IPS DF 6.9 (cell line): ENCODE measurements around the gene TNFAIP8L3.
A peak's percentile ranks its signal among the peaks of the same experiment; 100 is the strongest.
"Not testable (repeated sequence)": the region's sequence is repeated elsewhere in the genome, so short reads cannot be mapped to it uniquely, and the experiment has no call there.

ENCODE experiments used
- DNase-seq: peaks from one replicate; pipeline ENCODE4 v3.0.0-alpha.2; 2013; ENCODE audit warnings: low read depth, low spot score
- H3K27ac ChIP-seq: one replicate; pipeline ENCODE4 v1.5.1; 2013; ENCODE audit warnings: low read length, control low read depth
- H3K27me3 ChIP-seq: 2 replicates; pipeline ENCODE4 v1.6.1; 2013; ENCODE audit warnings: mild to moderate bottlenecking, low read length; ENCODE audit not compliant: control insufficient read depth, insufficient read depth
- H3K36me3 ChIP-seq: 2 replicates; pipeline ENCODE4 v1.6.1; 2013; ENCODE audit warnings: low read length; ENCODE audit not compliant: control insufficient read depth, insufficient read depth
- H3K4me1 ChIP-seq: 2 replicates; pipeline ENCODE4 v1.6.1; 2013; ENCODE audit warnings: low read length; ENCODE audit not compliant: control insufficient read depth, insufficient read depth
- H3K4me3 ChIP-seq: 2 replicates; pipeline ENCODE4 v1.5.1; 2013; ENCODE audit warnings: mild to moderate bottlenecking, low read length
- H3K9me3 ChIP-seq: 2 replicates; pipeline ENCODE4 v1.6.1; 2013; ENCODE audit warnings: low read length, inconsistent platforms; ENCODE audit not compliant: control insufficient read depth, insufficient read depth
- WGBS: extraction: QIAGEN DNeasy Blood & Tissue Kit; methylation state at CpG from one replicate; pipeline ENCODE4 v1.1.7; 2013; ENCODE audit warnings: mixed read lengths, missing lambda C conversion rate; ENCODE audit not compliant: insufficient read length, insufficient coverage; 5-methylcytosine and 5-hydroxymethylcytosine counted together

TNFAIP8L3 gene

GRCh38 chr15:51132384-51133139 lies 37.9 kb upstream of the TNFAIP8L3 start:
- Histone ChIP-seq H3K4me3 (no peak overlapping the region), H3K27me3 (no peaks in the 10 kb centered on the region), H3K27ac (no peak overlapping the region), H3K36me3 (no peaks in the 10 kb centered on the region), H3K4me1 (no peaks in the 10 kb centered on the region), H3K9me3 (no peaks in the 10 kb centered on the region)
- no CpG with 5 or more reads among the region's 6 CpGs for WGBS
- DNase-seq: peak; percentile 33

- H3K27ac ChIP-seq: no peak overlapping the region
- H3K9me3 ChIP-seq: no peaks in the 10 kb centered on the region
- DNase-seq: no peak
- no peak overlapping the region for H3K4me3 ChIP-seq
- no CpG with 5 or more reads among the region's 4 CpGs for WGBS
- H3K36me3 ChIP-seq: no peaks in the 10 kb centered on the region
- H3K27me3 ChIP-seq: no peaks in the 10 kb centered on the region
- H3K4me1 ChIP-seq: no peaks in the 10 kb centered on the region
Measured at GRCh38 chr15:51131596-51132290, 37.0 kb upstream of the TNFAIP8L3 start.

- DNase-seq: no peak
- no CpG with 5 or more reads among the region's 1 CpG for WGBS
- H3K27ac ChIP-seq: no peak overlapping the region
- H3K4me1 ChIP-seq: no peaks in the 10 kb centered on the region
- no peak overlapping the region for H3K4me3 ChIP-seq
- H3K36me3 ChIP-seq: no peaks in the 10 kb centered on the region
- H3K9me3 ChIP-seq: no peaks in the 10 kb centered on the region
- no peaks in the 10 kb centered on the region for H3K27me3 ChIP-seq
Measured at GRCh38 chr15:51130344-51130743, 35.6 kb upstream of the TNFAIP8L3 start.

GRCh38 chr15:51129535-51130188 lies 35.0 kb upstream of the TNFAIP8L3 start:
- no peak for DNase-seq

GRCh38 chr15:51128701-51129100 lies 34.0 kb upstream of the TNFAIP8L3 start:
- H3K27ac ChIP-seq: no peak overlapping the region
- DNase-seq: no peak
- no CpG with 5 or more reads among the region's 2 CpGs for WGBS
- H3K4me1 ChIP-seq: no peaks in the 10 kb centered on the region
- H3K9me3 ChIP-seq: no peaks in the 10 kb centered on the region
- H3K4me3 ChIP-seq: no peak overlapping the region
- H3K27me3 ChIP-seq: no peaks in the 10 kb centered on the region
- H3K36me3 ChIP-seq: no peaks in the 10 kb centered on the region

More at GRCh38 chr15:51129535-51130188, 35.0 kb upstream of the TNFAIP8L3 start:
- WGBS: no CpG with 5 or more reads among the region's 5 CpGs
- Histone ChIP-seq H3K4me3 (no peak overlapping the region), H3K27me3 (no peaks in the 10 kb centered on the region), H3K27ac (no peak overlapping the region), H3K9me3 (no peaks in the 10 kb centered on the region), H3K4me1 (no peaks in the 10 kb centered on the region), H3K36me3 (no peaks in the 10 kb centered on the region)

- DNase-seq: no peak
- no CpG with 5 or more reads among the region's 3 CpGs for WGBS
- Histone ChIP-seq H3K9me3 (no peaks in the 10 kb centered on the region), H3K27me3 (no peaks in the 10 kb centered on the region), H3K4me3 (no peak overlapping the region), H3K4me1 (no peaks in the 10 kb centered on the region), H3K36me3 (no peaks in the 10 kb centered on the region), H3K27ac (no peak overlapping the region)
Measured at GRCh38 chr15:51126842-51127241, 32.1 kb upstream of the TNFAIP8L3 start.

GRCh38 chr15:51123002-51123401 lies 28.3 kb upstream of the TNFAIP8L3 start:
- DNase-seq, H3K4me3 ChIP-seq, H3K27ac ChIP-seq, H3K4me1 ChIP-seq, H3K9me3 ChIP-seq, H3K36me3 ChIP-seq, H3K27me3 ChIP-seq: not testable (repeated sequence)

- DNase-seq: no peak
Measured at GRCh38 chr15:51121631-51122225, 27.0 kb upstream of the TNFAIP8L3 start.

GRCh38 chr15:51121118-51121517 lies 26.4 kb upstream of the TNFAIP8L3 start:
- Histone ChIP-seq H3K4me3 (no peak overlapping the region), H3K4me1 (no peaks in the 10 kb centered on the region), H3K27me3 (no peaks in the 10 kb centered on the region), H3K27ac (no peak overlapping the region), H3K36me3 (no peaks in the 10 kb centered on the region), H3K9me3 (no peaks in the 10 kb centered on the region)
- no peak for DNase-seq
- WGBS: no CpG with 5 or more reads among the region's 2 CpGs

More at GRCh38 chr15:51121631-51122225, 27.0 kb upstream of the TNFAIP8L3 start:
- WGBS: no CpG with 5 or more reads among the region's 1 CpG
- no peak overlapping the region for H3K27ac ChIP-seq
- H3K4me1 ChIP-seq: no peaks in the 10 kb centered on the region
- no peaks in the 10 kb centered on the region for H3K9me3 ChIP-seq
- H3K36me3 ChIP-seq: no peaks in the 10 kb centered on the region
- H3K4me3 ChIP-seq: no peak overlapping the region
- H3K27me3 ChIP-seq: no peaks in the 10 kb centered on the region

GRCh38 chr15:51119120-51119519 lies 24.4 kb upstream of the TNFAIP8L3 start:
- no peaks in the 10 kb centered on the region for H3K27me3 ChIP-seq
- no peak overlapping the region for H3K4me3 ChIP-seq
- H3K27ac ChIP-seq: no peak overlapping the region
- no CpG with 5 or more reads among the region's 3 CpGs for WGBS
- no peak for DNase-seq
- no peaks in the 10 kb centered on the region for H3K4me1 ChIP-seq
- no peaks in the 10 kb centered on the region for H3K9me3 ChIP-seq
- no peaks in the 10 kb centered on the region for H3K36me3 ChIP-seq
